Transverse colon (tissue), 3 donors: ENCODE results near the gene GPRIN3.

Experiments used
- POLR2A ChIP-seq: fragments of 450-650 bp; IDR thresholded peaks from one replicate; pipeline ENCODE4 v1.6.1; 2016; ENCODE audit warnings: antibody characterized with exemption, mild to moderate bottlenecking, moderate library complexity
- TF ChIP-seq, protein P1 (sequence below), 5 experiments: fragments of 200-600 bp in 3 of 5; fragments of 450-650 bp in 2 of 5; sonication (generic) in 3 of 5; IDR thresholded peaks; 1 replicate in 2 of 5; 2 replicates in 3 of 5; pipeline ENCODE4 v1.5.1; 2016 to 2017; ENCODE audit warnings: antibody characterized with exemption in 5 of 5, inconsistent platforms in 3 of 5, mild to moderate bottlenecking in 2 of 5, moderate library complexity in 1 of 5

DNA sequence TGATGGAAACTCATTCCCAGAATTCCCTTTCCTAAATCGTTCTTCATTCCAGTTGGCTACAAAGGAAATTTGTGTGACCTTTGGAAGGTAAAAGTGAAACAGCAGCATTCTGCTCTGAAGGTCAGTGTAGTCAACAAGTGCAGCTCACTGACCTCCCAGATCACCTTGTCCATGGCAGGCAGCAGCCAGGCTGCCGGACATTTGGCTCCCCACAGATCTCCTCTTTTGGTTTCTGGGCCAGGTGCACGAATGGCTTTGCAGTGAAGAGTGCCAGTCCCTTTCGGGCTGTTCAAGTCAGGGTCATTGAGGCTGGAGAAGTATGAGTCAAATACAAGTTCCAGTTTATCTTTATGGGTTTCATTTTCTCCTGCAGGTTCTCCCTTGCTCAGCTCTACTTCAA, 14.3 kb downstream of the GPRIN3 start:
- TF ChIP-seq, protein P1, sequence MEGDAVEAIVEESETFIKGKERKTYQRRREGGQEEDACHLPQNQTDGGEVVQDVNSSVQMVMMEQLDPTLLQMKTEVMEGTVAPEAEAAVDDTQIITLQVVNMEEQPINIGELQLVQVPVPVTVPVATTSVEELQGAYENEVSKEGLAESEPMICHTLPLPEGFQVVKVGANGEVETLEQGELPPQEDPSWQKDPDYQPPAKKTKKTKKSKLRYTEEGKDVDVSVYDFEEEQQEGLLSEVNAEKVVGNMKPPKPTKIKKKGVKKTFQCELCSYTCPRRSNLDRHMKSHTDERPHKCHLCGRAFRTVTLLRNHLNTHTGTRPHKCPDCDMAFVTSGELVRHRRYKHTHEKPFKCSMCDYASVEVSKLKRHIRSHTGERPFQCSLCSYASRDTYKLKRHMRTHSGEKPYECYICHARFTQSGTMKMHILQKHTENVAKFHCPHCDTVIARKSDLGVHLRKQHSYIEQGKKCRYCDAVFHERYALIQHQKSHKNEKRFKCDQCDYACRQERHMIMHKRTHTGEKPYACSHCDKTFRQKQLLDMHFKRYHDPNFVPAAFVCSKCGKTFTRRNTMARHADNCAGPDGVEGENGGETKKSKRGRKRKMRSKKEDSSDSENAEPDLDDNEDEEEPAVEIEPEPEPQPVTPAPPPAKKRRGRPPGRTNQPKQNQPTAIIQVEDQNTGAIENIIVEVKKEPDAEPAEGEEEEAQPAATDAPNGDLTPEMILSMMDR (IDR thresholded peaks at IDR 0.05) = no peak
- no peak for TF ChIP-seq POLR2A
